ENCODE results near the gene ATP8A2.

ATP8A2 gene

GRCh38 chr13:25673711-25674110 lies 301.9 kb downstream of the ATP8A2 start:
- H3K27ac ChIP-seq (ENCODE audit: low read depth in 2 of 2, low read length in 2 of 2) = no peak overlapping the region
- no peak overlapping the region for H3K9ac ChIP-seq (ENCODE audit: low read depth in 1 of 2, low read length in 2 of 2)
- H3K4me1 ChIP-seq (ENCODE audit: control insufficient read depth in 2 of 2, insufficient read depth in 2 of 2, low read length in 2 of 2) = no peaks in the 10 kb centered on the region
- no peak overlapping the region for H3K4me3 ChIP-seq (ENCODE audit: low read length in 2 of 2)
- H3K27me3 ChIP-seq (ENCODE audit: control insufficient read depth in 2 of 2, insufficient read depth in 2 of 2, low read length in 2 of 2) = no peaks in the 10 kb centered on the region
- H3K36me3 ChIP-seq (ENCODE audit: control insufficient read depth in 2 of 2, insufficient read depth in 2 of 2, low read length in 2 of 2) = no peaks in the 10 kb centered on the region
- no peaks in the 10 kb centered on the region for H3K9me3 ChIP-seq (ENCODE audit: control insufficient read depth in 2 of 2, low read length in 2 of 2)

GRCh38 chr13:25674371-25674770 lies 302.6 kb downstream of the ATP8A2 start:
- Histone ChIP-seq H3K9me3 (ENCODE audit: control insufficient read depth in 2 of 2, low read length in 2 of 2) (no peaks in the 10 kb centered on the region), H3K9ac (ENCODE audit: low read depth in 1 of 2, low read length in 2 of 2) (no peak overlapping the region), H3K36me3 (ENCODE audit: control insufficient read depth in 2 of 2, insufficient read depth in 2 of 2, low read length in 2 of 2) (no peaks in the 10 kb centered on the region), H3K27ac (ENCODE audit: low read depth in 2 of 2, low read length in 2 of 2) (no peak overlapping the region), H3K4me1 (ENCODE audit: control insufficient read depth in 2 of 2, insufficient read depth in 2 of 2, low read length in 2 of 2) (no peaks in the 10 kb centered on the region), H3K27me3 (ENCODE audit: control insufficient read depth in 2 of 2, insufficient read depth in 2 of 2, low read length in 2 of 2) (no peaks in the 10 kb centered on the region), H3K4me3 (ENCODE audit: low read length in 2 of 2) (no peak overlapping the region)

GRCh38 chr13:25675060-25675459 lies 303.3 kb downstream of the ATP8A2 start:
- no peak overlapping the region for H3K9ac ChIP-seq (ENCODE audit: low read depth in 1 of 2, low read length in 2 of 2)
- no peak overlapping the region for H3K27ac ChIP-seq (ENCODE audit: low read depth in 2 of 2, low read length in 2 of 2)
- H3K4me1 ChIP-seq (ENCODE audit: control insufficient read depth in 2 of 2, insufficient read depth in 2 of 2, low read length in 2 of 2) = no peaks in the 10 kb centered on the region
- no peak overlapping the region for H3K4me3 ChIP-seq (ENCODE audit: low read length in 2 of 2)
- no peaks in the 10 kb centered on the region for H3K9me3 ChIP-seq (ENCODE audit: control insufficient read depth in 2 of 2, low read length in 2 of 2)
- no peaks in the 10 kb centered on the region for H3K36me3 ChIP-seq (ENCODE audit: control insufficient read depth in 2 of 2, insufficient read depth in 2 of 2, low read length in 2 of 2)
- H3K27me3 ChIP-seq (ENCODE audit: control insufficient read depth in 2 of 2, insufficient read depth in 2 of 2, low read length in 2 of 2) = no peaks in the 10 kb centered on the region

GRCh38 chr13:25677956-25678355 lies 306.2 kb downstream of the ATP8A2 start:
- H3K36me3 ChIP-seq (ENCODE audit: control insufficient read depth in 2 of 2, insufficient read depth in 2 of 2, low read length in 2 of 2) = no peaks in the 10 kb centered on the region
- H3K4me3 ChIP-seq (ENCODE audit: low read length in 2 of 2) = no peak overlapping the region
- H3K4me1 ChIP-seq (ENCODE audit: control insufficient read depth in 2 of 2, insufficient read depth in 2 of 2, low read length in 2 of 2) = no peaks in the 10 kb centered on the region
- H3K9ac ChIP-seq (ENCODE audit: low read depth in 1 of 2, low read length in 2 of 2) = no peak overlapping the region
- no peaks in the 10 kb centered on the region for H3K27me3 ChIP-seq (ENCODE audit: control insufficient read depth in 2 of 2, insufficient read depth in 2 of 2, low read length in 2 of 2)
- H3K9me3 ChIP-seq (ENCODE audit: control insufficient read depth in 2 of 2, low read length in 2 of 2) = no peaks in the 10 kb centered on the region
- H3K27ac ChIP-seq (ENCODE audit: low read depth in 2 of 2, low read length in 2 of 2) = no peak overlapping the region

- Histone ChIP-seq H3K27ac (ENCODE audit: low read depth in 2 of 2, low read length in 2 of 2) (no peak overlapping the region), H3K4me3 (ENCODE audit: low read length in 2 of 2) (no peak overlapping the region), H3K36me3 (ENCODE audit: control insufficient read depth in 2 of 2, insufficient read depth in 2 of 2, low read length in 2 of 2) (no peaks in the 10 kb centered on the region), H3K9me3 (ENCODE audit: control insufficient read depth in 2 of 2, low read length in 2 of 2) (no peaks in the 10 kb centered on the region), H3K27me3 (ENCODE audit: control insufficient read depth in 2 of 2, insufficient read depth in 2 of 2, low read length in 2 of 2) (no peaks in the 10 kb centered on the region), H3K4me1 (ENCODE audit: control insufficient read depth in 2 of 2, insufficient read depth in 2 of 2, low read length in 2 of 2) (no peaks in the 10 kb centered on the region), H3K9ac (ENCODE audit: low read depth in 1 of 2, low read length in 2 of 2) (no peak overlapping the region)
These were observed 306.6 kb downstream of the ATP8A2 start for GRCh38 chr13:25678398-25678797.

GRCh38 chr13:25679159-25679558 lies 307.4 kb downstream of the ATP8A2 start:
- Histone ChIP-seq H3K27ac (ENCODE audit: low read depth in 2 of 2, low read length in 2 of 2) (no peak overlapping the region), H3K9me3 (ENCODE audit: control insufficient read depth in 2 of 2, low read length in 2 of 2) (no peaks in the 10 kb centered on the region), H3K4me1 (ENCODE audit: control insufficient read depth in 2 of 2, insufficient read depth in 2 of 2, low read length in 2 of 2) (no peaks in the 10 kb centered on the region), H3K36me3 (ENCODE audit: control insufficient read depth in 2 of 2, insufficient read depth in 2 of 2, low read length in 2 of 2) (no peaks in the 10 kb centered on the region), H3K9ac (ENCODE audit: low read depth in 1 of 2, low read length in 2 of 2) (no peak overlapping the region), H3K27me3 (ENCODE audit: control insufficient read depth in 2 of 2, insufficient read depth in 2 of 2, low read length in 2 of 2) (no peaks in the 10 kb centered on the region), H3K4me3 (ENCODE audit: low read length in 2 of 2) (no peak overlapping the region)

- no peak overlapping the region for H3K27ac ChIP-seq (ENCODE audit: low read depth in 2 of 2, low read length in 2 of 2)
- no peaks in the 10 kb centered on the region for H3K4me1 ChIP-seq (ENCODE audit: control insufficient read depth in 2 of 2, insufficient read depth in 2 of 2, low read length in 2 of 2)
- H3K36me3 ChIP-seq (ENCODE audit: control insufficient read depth in 2 of 2, insufficient read depth in 2 of 2, low read length in 2 of 2) = no peaks in the 10 kb centered on the region
- H3K4me3 ChIP-seq (ENCODE audit: low read length in 2 of 2) = no peak overlapping the region
- no peaks in the 10 kb centered on the region for H3K9me3 ChIP-seq (ENCODE audit: control insufficient read depth in 2 of 2, low read length in 2 of 2)
- H3K27me3 ChIP-seq (ENCODE audit: control insufficient read depth in 2 of 2, insufficient read depth in 2 of 2, low read length in 2 of 2) = no peaks in the 10 kb centered on the region
- no peak overlapping the region for H3K9ac ChIP-seq (ENCODE audit: low read depth in 1 of 2, low read length in 2 of 2)
These were observed 308.2 kb downstream of the ATP8A2 start for GRCh38 chr13:25679936-25680335.

GRCh38 chr13:25682276-25682675 lies 310.5 kb downstream of the ATP8A2 start:
- H3K27me3 ChIP-seq (ENCODE audit: control insufficient read depth in 2 of 2, insufficient read depth in 2 of 2, low read length in 2 of 2) = no peaks in the 10 kb centered on the region
- H3K36me3 ChIP-seq (ENCODE audit: control insufficient read depth in 2 of 2, insufficient read depth in 2 of 2, low read length in 2 of 2) = no peaks in the 10 kb centered on the region
- no peak overlapping the region for H3K4me3 ChIP-seq (ENCODE audit: low read length in 2 of 2)
- H3K27ac ChIP-seq (ENCODE audit: low read depth in 2 of 2, low read length in 2 of 2) = no peak overlapping the region
- no peaks in the 10 kb centered on the region for H3K9me3 ChIP-seq (ENCODE audit: control insufficient read depth in 2 of 2, low read length in 2 of 2)
- H3K9ac ChIP-seq (ENCODE audit: low read depth in 1 of 2, low read length in 2 of 2) = no peak overlapping the region
- peaks cover 0 to 1% of the 10 kb centered on the region in 2 donors for H3K4me1 ChIP-seq (ENCODE audit: control insufficient read depth in 2 of 2, insufficient read depth in 2 of 2, low read length in 2 of 2)

GRCh38 chr13:25683056-25683455 lies 311.3 kb downstream of the ATP8A2 start:
- Histone ChIP-seq H3K9me3 (ENCODE audit: control insufficient read depth in 2 of 2, low read length in 2 of 2) (no peaks in the 10 kb centered on the region), H3K9ac (ENCODE audit: low read depth in 1 of 2, low read length in 2 of 2) (no peak overlapping the region), H3K4me1 (ENCODE audit: control insufficient read depth in 2 of 2, insufficient read depth in 2 of 2, low read length in 2 of 2) (peaks cover 0 to 9% of the 10 kb centered on the region in 2 donors), H3K27ac (ENCODE audit: low read depth in 2 of 2, low read length in 2 of 2) (no peak overlapping the region), H3K27me3 (ENCODE audit: control insufficient read depth in 2 of 2, insufficient read depth in 2 of 2, low read length in 2 of 2) (no peaks in the 10 kb centered on the region), H3K4me3 (ENCODE audit: low read length in 2 of 2) (no peak overlapping the region), H3K36me3 (ENCODE audit: control insufficient read depth in 2 of 2, insufficient read depth in 2 of 2, low read length in 2 of 2) (no peaks in the 10 kb centered on the region)

GRCh38 chr13:25683662-25684370 lies 312.0 kb downstream of the ATP8A2 start:
- no peaks in the 10 kb centered on the region for H3K27me3 ChIP-seq (ENCODE audit: control insufficient read depth in 2 of 2, insufficient read depth in 2 of 2, low read length in 2 of 2)
- no peak overlapping the region for H3K27ac ChIP-seq (ENCODE audit: low read depth in 2 of 2, low read length in 2 of 2)
- H3K9ac ChIP-seq (ENCODE audit: low read depth in 1 of 2, low read length in 2 of 2) = no peak overlapping the region
- no peak overlapping the region for H3K4me3 ChIP-seq (ENCODE audit: low read length in 2 of 2)
- H3K4me1 ChIP-seq (ENCODE audit: control insufficient read depth in 2 of 2, insufficient read depth in 2 of 2, low read length in 2 of 2) = peaks cover 0 to 10% of the 10 kb centered on the region in 2 donors
- no peaks in the 10 kb centered on the region for H3K9me3 ChIP-seq (ENCODE audit: control insufficient read depth in 2 of 2, low read length in 2 of 2)
- H3K36me3 ChIP-seq (ENCODE audit: control insufficient read depth in 2 of 2, insufficient read depth in 2 of 2, low read length in 2 of 2) = no peaks in the 10 kb centered on the region

Data from mucosa of rectum (tissue), 2 donors.